Renal cortex interstitium (tissue), 15 donors: Measurements from ENCODE around the gene HSBP1. TPM values are rescaled to one million over a fixed set of nuclear protein-coding genes. Genes with fewer than 3 reads are reported as not detected.

Experiments
- DNase-seq, 11 donors: peaks; one replicate each; pipeline ENCODE4 v3.0.0-alpha.2; 2013; ENCODE audit warnings: low read depth in 9 of 11, low spot score in 4 of 11; ENCODE audit errors: extremely low read depth in 1 of 11
- long read RNA-seq, 16 experiments: transcript quantifications; one replicate each; lab custom pipeline, GENCODE V29; 2026
- polyA plus RNA-seq, 3 donors: library from polyadenylated mRNA; unstranded; fragments of 120-200 nt; gene quantifications; one replicate each; pipeline ENCODE4 v1.2.1, GENCODE V29; 2013; ENCODE audit not compliant: insufficient read length in 3 of 3

Gene HSBP1
- polyA plus RNA-seq = 100 to 1,000 TPM; 180 to 226 (median 206) TPM
- long read RNA-seq, donor 1, full-length matches to known transcripts = 134 of 163 reads
- long read RNA-seq, donor 1, partial matches to known transcripts = 29 of 163 reads
- long read RNA-seq, donor 1, other reads (novel, unspliced or antisense) = 0 of 163 reads
- long read RNA-seq, donor 2, full-length matches to known transcripts = 160 of 167 reads
- long read RNA-seq, donor 2, partial matches to known transcripts = 7 of 167 reads
- long read RNA-seq, donor 2, other reads (novel, unspliced or antisense) = 0 of 167 reads
- long read RNA-seq, donor 3, full-length matches to known transcripts = 349 of 359 reads
- long read RNA-seq, donor 3, partial matches to known transcripts = 0 of 359 reads
- long read RNA-seq, donor 3, other reads (novel, unspliced or antisense) = 10 of 359 reads
- long read RNA-seq, donor 4, full-length matches to known transcripts = 206 of 206 reads
- long read RNA-seq, donor 4, partial matches to known transcripts = 0 of 206 reads
- long read RNA-seq, donor 4, other reads (novel, unspliced or antisense) = 0 of 206 reads
- long read RNA-seq, donor 5 = 0 reads
- long read RNA-seq, donor 6, full-length matches to known transcripts = 185 of 185 reads
- long read RNA-seq, donor 6, partial matches to known transcripts = 0 of 185 reads
- long read RNA-seq, donor 6, other reads (novel, unspliced or antisense) = 0 of 185 reads
- long read RNA-seq, donor 7, full-length matches to known transcripts = 307 of 317 reads
- long read RNA-seq, donor 7, partial matches to known transcripts = 0 of 317 reads
- long read RNA-seq, donor 7, other reads (novel, unspliced or antisense) = 10 of 317 reads
- long read RNA-seq, donor 8 = 0 reads
- long read RNA-seq, donor 9, full-length matches to known transcripts = 226 of 226 reads
- long read RNA-seq, donor 9, partial matches to known transcripts = 0 of 226 reads
- long read RNA-seq, donor 9, other reads (novel, unspliced or antisense) = 0 of 226 reads
- long read RNA-seq, donor 10, full-length matches to known transcripts = 313 of 330 reads
- long read RNA-seq, donor 10, partial matches to known transcripts = 5 of 330 reads
- long read RNA-seq, donor 10, other reads (novel, unspliced or antisense) = 12 of 330 reads
- long read RNA-seq, donor 11, full-length matches to known transcripts = 145 of 145 reads
- long read RNA-seq, donor 11, partial matches to known transcripts = 0 of 145 reads
- long read RNA-seq, donor 11, other reads (novel, unspliced or antisense) = 0 of 145 reads
- long read RNA-seq, donor 12, full-length matches to known transcripts = 89 of 106 reads
- long read RNA-seq, donor 12, partial matches to known transcripts = 17 of 106 reads
- long read RNA-seq, donor 12, other reads (novel, unspliced or antisense) = 0 of 106 reads
- long read RNA-seq, donor 13 = 0 reads
- long read RNA-seq, donor 14, full-length matches to known transcripts = 227 of 227 reads
- long read RNA-seq, donor 14, partial matches to known transcripts = 0 of 227 reads
- long read RNA-seq, donor 14, other reads (novel, unspliced or antisense) = 0 of 227 reads
- long read RNA-seq, donor 15, full-length matches to known transcripts = 101 of 101 reads
- long read RNA-seq, donor 15, partial matches to known transcripts = 0 of 101 reads
- long read RNA-seq, donor 15, other reads (novel, unspliced or antisense) = 0 of 101 reads
- long read RNA-seq, donor 16, full-length matches to known transcripts = 548 of 566 reads
- long read RNA-seq, donor 16, partial matches to known transcripts = 5 of 566 reads
- long read RNA-seq, donor 16, other reads (novel, unspliced or antisense) = 13 of 566 reads

DNA sequence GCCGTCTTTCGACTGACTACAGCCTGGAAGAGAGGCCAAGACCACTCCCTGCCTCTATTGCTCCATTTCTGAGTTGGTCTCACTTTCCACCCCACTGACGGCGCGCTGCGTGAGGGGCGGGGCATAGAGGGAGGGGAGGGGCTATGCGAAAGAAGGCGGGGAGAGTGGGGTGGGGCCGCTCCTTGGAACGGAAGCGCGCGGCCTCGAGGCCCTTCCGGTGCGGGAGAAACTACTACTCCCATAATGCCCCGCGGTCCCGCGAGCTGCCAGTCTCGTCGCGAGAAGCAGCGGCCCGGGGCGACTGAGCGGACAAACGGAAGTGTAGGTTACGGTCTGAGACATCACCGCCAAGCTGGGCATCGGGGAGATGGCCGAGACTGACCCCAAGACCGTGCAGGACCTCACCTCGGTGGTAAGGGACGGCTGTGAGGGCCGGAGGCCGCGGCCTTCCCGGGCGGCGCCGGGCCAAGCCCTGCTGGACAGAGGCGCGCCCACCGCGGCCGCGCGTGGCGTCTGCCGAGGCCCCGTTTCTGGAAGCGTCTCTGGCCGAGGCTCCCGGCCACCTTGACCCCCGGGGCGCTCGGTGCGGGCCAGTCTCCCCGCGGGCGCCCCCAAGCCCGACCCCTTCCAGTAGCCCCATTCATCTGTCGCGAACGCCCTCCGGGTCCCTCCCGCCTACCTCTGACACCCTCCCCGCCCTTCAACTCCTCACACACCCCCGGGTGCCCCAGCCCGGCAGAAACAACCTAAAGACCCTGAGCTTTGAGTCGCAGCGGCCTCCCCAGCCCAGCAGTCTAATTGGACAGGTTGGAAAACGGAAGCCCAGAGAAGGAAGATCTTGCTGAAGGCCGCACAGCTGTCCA is at the start of gene HSBP1:
HSBP1 (plus strand) TSS at position 269 of the 863 bp plus-strand sequence; CDS start at position 368, 99 bp downstream.
- peak; percentile 71 to 88 (median 81) for DNase-seq

DNA sequence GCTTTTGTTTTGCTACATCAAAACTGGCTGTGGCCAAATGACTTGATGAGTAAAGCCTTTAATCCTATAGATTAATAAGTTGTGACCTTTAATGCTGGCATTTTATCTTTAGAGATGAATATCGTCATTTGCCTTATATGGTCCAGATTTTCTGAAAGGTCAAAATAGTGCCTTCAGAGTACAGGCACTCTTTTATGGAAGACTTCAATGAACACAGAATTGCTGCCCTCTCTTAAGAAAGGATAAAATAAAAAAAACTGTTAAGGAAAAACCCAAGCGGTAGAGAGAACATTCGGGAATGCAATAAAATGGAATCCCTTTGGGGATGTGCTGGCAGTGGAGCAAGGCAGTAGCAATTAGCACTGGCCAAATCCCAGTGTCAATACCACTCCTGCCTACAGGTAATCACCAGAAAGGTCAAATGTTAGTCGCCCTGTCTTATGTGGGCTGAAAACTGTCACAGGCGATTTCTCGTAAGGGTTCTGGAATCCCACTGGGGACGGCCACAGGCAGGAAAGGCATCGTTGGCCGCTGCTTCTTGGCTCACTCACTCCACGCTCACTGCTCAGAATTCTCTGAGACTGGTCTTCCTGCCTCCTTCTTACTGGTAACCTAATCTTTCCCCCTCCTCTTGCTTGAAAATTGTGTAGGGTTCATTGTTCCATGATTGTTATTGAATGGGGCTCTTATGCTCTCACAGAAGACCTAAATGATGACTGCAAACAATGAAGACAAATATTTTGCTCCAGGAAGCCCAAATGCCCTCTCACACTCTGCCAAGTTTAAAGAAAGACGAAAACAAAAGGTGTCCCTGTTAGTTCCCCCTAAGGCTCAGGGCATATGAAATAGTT is 45.4 kb upstream of the HSBP1 start:
- DNase-seq = no peak

DNA sequence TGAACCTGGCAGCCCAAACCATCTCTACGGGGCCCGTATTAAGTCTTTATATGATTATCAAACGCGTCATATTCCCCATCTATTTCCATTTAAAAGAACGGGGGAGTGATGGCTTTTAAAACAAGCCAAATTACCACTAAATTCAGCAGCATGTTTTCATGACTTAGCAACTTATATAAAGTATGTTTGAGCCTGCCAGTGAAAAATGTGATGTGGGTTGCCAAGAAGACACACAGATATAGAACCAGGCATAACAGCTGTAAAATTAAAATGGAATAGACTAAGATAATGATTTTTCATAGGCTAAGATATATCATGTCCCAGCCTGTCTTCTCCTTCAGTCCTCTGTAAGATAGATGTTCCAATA is 44.8 kb upstream of the HSBP1 start:
- DNase-seq = no peak

DNA sequence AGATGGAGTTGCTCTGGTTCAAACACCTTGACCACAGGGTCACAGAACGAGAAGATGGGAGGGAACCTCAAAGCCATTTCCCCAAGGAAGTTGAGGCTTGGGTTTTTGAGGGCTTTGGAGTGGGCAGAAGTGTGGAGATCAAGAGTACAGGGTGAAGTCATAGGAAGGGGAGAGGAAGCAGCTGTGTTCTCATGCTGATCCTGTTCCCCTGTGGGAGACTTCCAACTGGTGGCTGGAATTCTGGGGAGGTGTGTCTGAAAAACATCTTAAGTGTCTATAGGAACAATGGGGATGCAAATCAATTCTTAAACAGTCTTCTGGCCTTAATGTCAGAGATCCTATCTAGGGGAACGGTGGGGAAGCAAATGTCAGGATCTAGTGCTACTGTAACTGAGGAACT is 38.8 kb upstream of the HSBP1 start:
- no peak for DNase-seq

DNA sequence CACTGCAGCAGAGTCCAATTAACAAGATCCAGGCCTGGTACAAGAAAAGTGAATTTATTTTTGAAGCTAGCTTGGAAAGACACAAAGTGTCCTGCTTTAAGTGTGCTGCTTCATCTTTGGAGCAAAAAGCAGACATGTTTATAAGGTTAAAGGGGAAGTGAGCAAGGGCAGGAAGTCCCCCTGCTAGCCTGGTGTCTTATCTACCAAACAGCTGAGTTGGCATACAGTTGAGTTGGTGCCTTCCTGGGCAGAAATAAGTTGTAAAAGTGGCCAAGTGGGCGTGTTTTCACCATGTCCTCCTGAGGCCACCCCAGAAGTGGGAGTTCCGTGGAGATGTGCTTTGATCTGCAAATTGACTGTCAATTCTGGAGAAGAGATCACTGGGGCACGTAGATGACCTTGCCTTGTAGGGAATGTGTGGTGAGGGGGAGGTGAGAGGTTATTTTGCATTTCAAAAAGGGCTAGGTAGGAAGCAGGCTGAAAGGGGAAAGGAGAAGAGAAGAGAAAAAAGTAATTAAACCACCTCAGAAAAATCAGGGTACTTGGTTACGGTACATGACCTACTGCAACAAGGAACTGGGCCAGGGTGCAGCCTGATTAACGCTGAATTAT is 38.3 kb upstream of the HSBP1 start:
- DNase-seq = no peak

DNA sequence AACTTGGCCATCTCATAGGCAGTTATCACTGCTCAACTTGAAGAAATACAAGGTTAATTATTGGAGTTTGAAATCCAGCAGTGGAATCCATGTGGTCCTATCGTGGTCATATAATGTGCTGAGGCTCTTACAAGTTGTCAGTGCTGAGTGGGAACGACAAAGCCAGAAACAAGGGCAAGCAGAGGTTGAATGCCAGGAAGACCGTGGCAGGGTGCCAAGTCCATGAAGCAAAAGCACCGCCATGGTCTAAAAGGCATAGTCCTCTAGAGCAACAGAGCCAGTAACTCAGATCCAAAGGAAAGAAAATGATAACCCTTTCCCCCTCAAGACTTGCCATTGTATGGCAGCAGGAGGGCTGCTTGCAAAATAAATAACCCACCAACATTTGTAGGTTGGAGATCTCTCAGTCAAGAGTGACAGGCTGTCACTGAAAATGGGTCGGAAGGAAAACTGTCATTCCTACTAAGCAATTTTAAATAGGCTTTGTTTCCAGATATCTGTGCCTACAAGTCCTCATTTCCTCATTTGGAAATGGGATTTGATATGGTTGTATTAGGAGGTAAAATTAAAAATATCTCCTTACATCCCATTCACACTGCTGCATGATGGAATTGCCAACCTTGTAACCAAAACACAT is 36.4 kb upstream of the HSBP1 start:
- DNase-seq = no peak

DNA sequence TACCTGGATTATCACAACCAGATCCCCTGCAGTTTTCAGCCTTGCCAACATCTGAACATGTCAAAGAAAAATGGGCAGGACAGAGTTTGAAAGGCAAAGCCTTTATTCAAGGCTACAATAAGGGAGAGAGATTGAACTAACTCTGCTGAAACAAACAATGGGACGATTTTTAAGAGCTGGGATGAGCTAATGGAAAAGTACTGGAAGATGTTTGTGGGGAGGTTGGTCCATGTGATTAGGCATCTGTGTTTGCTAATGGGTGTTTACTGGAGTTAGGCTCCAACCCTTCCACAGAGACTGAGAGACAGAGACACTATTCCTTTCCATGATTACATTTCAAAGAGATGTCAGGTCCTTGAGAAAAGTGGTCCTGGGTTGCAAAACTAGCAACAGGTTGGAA is 35.0 kb upstream of the HSBP1 start:
- DNase-seq = no peak

DNA sequence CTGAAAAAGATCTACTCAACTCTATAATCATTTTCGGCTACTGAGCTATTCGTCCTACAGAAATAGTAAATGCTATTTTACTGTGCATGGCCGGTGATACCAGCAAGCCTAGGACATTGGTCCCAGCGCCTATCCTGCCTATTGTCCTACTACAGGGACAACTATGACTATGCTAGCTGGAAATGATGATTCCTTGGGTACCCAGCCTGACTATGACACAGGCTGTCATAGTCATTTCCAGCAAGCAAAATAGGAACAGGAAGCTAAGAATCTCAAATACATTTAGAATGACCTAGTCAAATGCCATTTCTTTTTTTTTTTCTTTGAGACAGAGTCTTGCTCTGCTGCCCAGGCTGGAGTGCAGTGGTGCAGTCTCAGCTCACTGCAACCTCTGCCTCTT is 33.7 kb upstream of the HSBP1 start:
- DNase-seq = no peak

DNA sequence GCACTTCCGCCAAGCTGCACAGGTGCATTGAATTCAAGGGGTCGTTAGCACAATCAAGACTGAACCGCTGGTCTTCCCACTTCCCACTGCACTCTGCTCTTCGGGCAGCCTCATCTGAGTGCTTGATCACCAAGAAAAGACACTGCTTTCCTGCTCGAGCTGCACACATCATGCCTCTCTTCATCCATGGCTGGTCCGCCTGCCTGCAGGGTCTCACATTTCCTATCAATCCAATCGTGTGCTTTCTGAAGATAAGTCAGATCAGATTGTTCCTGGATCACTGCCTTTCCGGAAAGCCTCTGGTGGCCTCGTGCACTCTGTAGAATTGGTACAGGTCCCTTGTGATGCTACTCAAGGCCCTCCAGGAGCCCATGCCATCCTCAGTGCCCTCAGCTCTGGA is 30.8 kb upstream of the HSBP1 start:
- no peak for DNase-seq

DNA sequence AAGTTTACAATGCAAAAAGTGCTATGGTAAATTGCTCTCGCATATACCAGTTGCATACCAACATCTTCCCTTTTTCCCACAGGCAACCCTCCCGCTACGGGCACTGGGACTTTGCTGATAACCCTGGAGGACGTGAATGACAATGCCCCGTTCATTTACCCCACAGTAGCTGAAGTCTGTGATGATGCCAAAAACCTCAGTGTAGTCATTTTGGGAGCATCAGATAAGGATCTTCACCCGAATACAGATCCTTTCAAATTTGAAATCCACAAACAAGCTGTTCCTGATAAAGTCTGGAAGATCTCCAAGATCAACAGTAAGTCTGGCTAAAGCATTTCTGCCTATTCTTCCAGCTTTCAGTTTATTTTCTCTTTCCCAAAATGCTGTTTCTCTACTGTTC is 27.9 kb upstream of the HSBP1 start:
- DNase-seq = peak in 1 of 11 donors; percentile 18

DNA sequence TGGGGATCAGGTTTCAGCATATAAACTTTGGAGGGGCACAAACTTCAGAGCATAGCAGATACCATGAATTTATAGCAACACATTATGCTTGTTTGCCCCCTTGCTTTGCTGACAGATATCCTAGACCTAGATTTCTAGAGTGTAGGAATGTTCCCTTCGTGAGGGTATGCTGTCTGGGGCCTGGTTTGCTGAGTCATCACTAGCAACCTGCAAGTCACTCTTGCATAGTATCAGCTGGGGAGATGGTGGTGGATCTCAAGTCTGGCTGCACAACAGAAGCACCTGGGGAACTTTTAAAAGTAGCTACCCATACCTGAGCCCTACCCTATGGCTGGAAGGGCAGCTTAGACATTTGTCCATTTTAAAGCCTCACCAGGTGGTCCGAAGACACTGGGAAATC is 22.3 kb upstream of the HSBP1 start:
- DNase-seq = no peak

DNA sequence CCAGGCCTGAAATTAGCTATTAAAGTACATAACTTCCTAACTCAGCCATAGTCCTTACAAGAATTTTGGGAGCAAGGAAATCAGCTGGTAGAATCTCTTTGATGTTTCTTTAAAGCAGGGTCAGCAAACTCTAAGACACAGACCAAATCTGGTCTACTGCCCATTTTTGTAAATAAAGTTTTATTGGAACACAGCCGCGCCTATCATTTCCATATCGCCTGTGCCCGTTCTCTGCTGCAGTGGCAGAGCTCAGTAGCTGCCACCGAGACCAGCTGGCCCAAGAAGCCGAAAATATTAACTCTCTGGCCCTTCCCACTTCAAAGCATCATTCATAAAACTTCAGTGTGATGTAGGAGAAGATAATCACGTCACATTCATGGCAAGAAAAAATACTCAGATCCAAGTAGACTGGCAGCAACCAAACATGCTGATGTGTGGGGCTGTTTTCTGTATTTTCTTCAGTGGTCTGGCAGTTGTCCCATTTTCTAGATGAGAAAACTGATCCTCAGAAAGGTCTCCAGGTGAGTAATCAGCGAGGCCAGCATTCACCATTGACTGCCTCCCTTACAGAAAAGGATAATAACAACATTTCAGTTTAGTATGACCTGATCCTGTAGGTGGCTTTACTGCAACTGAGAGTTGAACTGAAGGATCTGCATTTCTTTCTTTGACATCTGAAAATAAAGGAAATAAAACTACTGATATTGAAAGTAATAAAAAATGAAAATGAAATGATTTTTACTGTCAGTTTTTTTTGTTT is 18.0 kb upstream of the HSBP1 start:
- DNase-seq = no peak

DNA sequence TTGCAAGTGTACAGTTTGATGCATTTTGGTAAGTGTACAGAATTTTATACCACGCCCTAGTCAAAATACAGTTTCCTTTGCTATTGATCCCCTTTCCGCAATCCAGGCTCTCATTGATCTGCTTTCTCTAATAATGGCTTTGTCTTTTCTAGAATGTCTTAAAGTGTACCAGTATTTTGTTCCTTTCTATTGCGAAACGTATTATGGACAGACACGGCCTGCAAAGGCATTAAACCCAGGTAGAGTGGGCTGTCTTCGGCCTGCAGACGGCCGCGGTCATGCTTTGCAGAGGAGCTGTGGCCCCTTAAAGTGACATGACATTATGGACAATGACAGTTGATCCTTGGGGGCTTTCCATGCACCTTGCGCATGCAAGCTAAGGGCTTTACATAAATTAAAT is 15.9 kb upstream of the HSBP1 start:
- DNase-seq = no peak

DNA sequence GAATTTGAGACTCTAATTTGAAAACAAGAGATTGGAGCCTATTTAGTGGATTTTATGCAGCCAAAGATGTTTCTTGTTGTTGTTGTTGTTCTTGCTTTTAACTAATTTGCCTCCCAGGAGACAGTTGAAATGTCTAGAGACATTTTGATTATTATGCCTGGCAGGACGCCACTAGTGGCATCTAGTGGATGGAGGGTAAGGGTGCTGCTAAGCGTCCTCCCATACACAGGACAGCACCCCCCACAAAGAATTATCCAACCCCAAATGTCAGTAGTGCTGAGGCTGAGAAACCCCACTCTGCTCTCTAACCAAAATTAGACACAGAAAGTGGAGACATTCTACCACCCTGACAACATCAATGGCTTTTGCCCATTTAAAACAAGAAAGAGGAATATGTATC is 15.4 kb upstream of the HSBP1 start:
- DNase-seq = no peak

DNA sequence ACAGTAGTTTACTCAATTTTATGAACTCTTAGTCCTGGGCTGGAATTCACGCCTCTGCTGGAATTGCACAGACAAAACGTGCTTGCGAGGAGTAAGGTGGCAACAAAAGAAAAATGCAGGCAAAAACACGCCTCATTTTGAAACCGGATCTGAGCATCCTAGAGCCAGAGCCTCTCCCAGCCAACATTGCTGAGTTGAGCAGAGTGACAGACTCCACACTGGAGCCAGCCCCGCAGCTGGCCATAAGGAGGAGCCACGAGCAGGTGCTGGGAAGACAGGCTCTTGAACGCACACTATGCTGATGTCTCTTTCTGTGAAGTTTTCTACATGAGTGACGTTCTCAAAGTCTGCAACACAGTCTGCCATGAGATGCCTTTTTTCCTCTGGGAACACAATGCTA is 14.6 kb upstream of the HSBP1 start:
- DNase-seq = no peak
